ENCODE results near the gene C1S.
"Not testable (repeated sequence)": the region's sequence is repeated elsewhere in the genome, so short reads cannot be mapped to it uniquely, and the experiment has no call there.

The C1S gene

GRCh38 chr12:7045913-7046312 is 14.6 kb upstream of the C1S start:
- ChIA-PET CTCF (no interaction called here), POLR2A (no interaction called here)
- no peak for TF ChIP-seq BCL6B (tag by site-specific recombination; IDR thresholded peaks at IDR 0.05)
- TF ChIP-seq ZNF692 (tag by site-specific recombination; IDR thresholded peaks at IDR 0.05), result no peak
- TF ChIP-seq ZEB2 (tag by site-specific recombination; IDR thresholded peaks at IDR 0.05), result no peak
- no peak for TF ChIP-seq ZSCAN5A (tag by site-specific recombination; IDR thresholded peaks at IDR 0.05)
- no peak for TF ChIP-seq ZNF366 (tag by site-specific recombination; conservative IDR thresholded peaks at IDR 0.05)
- no peak for TF ChIP-seq ZNF350 (tag by site-specific recombination; IDR thresholded peaks at IDR 0.05)
- TF ChIP-seq ZNF311 (tag by site-specific recombination; IDR thresholded peaks at IDR 0.05; ENCODE audit: borderline replicate concordance), result no peak
- TF ChIP-seq WT1 (tag by site-specific recombination; IDR thresholded peaks at IDR 0.05), result no peak
- TF ChIP-seq ZBTB11 (tag by site-specific recombination; conservative IDR thresholded peaks at IDR 0.05; ENCODE audit: low read depth), result no peak
- TF ChIP-seq SP7 (tag by site-specific recombination; IDR thresholded peaks at IDR 0.05), result no peak
- no peak for TF ChIP-seq HOXC10 (CRISPR knock-in tag; IDR thresholded peaks at IDR 0.05)
- TF ChIP-seq ZNF132 (tag by site-specific recombination; IDR thresholded peaks at IDR 0.05; ENCODE audit: borderline replicate concordance), result no peak
- Histone ChIP-seq H3K27ac (ENCODE audit: extremely low read depth, low read depth, low read length) (no peak overlapping the region), H3K4me1 (ENCODE audit: control insufficient read depth, insufficient read depth, low read length) (0 out of 2 replicates have a peak, but pooled peaks cover 3% of the 10 kb centered on the region), H3K4me3 (ENCODE audit: low read depth, low read length) (no peak overlapping the region), H3K36me3 (ENCODE audit: control insufficient read depth in 2 of 2, insufficient read depth in 1 of 2, low read length in 2 of 2) (no peaks in the 10 kb centered on the region), H3K9me3 (ENCODE audit: control insufficient read depth, insufficient read depth, low read depth, low read length) (no peaks in the 10 kb centered on the region)

GRCh38 chr12:7046383-7047105 is 14.0 kb upstream of the C1S start:
- ChIA-PET CTCF (no interaction called here), POLR2A (no interaction called here)
- Histone ChIP-seq H3K4me1 (ENCODE audit: control insufficient read depth, insufficient read depth, low read length) (0 out of 2 replicates have a peak, but pooled peaks cover 3% of the 10 kb centered on the region), H3K36me3 (ENCODE audit: control insufficient read depth in 2 of 2, insufficient read depth in 1 of 2, low read length in 2 of 2) (no peaks in the 10 kb centered on the region), H3K9me3 (ENCODE audit: control insufficient read depth, insufficient read depth, low read depth, low read length) (no peaks in the 10 kb centered on the region), H3K4me3 (ENCODE audit: low read depth, low read length) (no peak overlapping the region), H3K27ac (ENCODE audit: extremely low read depth, low read depth, low read length) (no peak overlapping the region)
- no peak for TF ChIP-seq ZNF341 (tag by site-specific recombination; IDR thresholded peaks at IDR 0.05; ENCODE audit: low read depth)

GRCh38 chr12:7047306-7047705 is 13.2 kb upstream of the C1S start:
- H3K4me3 ChIP-seq (ENCODE audit: low read depth, low read length), result no peak overlapping the region
- CTCF ChIA-PET, result no interaction called here
- H3K9me3 ChIP-seq (ENCODE audit: control insufficient read depth, insufficient read depth, low read depth, low read length), result no peaks in the 10 kb centered on the region
- H3K36me3 ChIP-seq (ENCODE audit: control insufficient read depth in 2 of 2, insufficient read depth in 1 of 2, low read length in 2 of 2), result no peaks in the 10 kb centered on the region
- no peak for TF ChIP-seq ZBTB26 (tag by site-specific recombination; optimal IDR thresholded peaks at IDR 0.05)
- TF ChIP-seq BCL6B (tag by site-specific recombination; IDR thresholded peaks at IDR 0.05), result peak; percentile 51; the same call in 1 of the 2 replicates
- POLR2A ChIA-PET, result no interaction called here
- no peak overlapping the region for H3K27ac ChIP-seq (ENCODE audit: extremely low read depth, low read depth, low read length)
- H3K4me1 ChIP-seq (ENCODE audit: control insufficient read depth, insufficient read depth, low read length), result 0 out of 2 replicates have a peak, but pooled peaks cover 3% of the 10 kb centered on the region

GRCh38 chr12:7049445-7049951 is 11.0 kb upstream of the C1S start:
- CTCF ChIA-PET, result interaction anchor here (0.7 to 1.1 kb wide), 3 partner anchors 43 to 125 kb away, joined by 3 to 4 read pairs (median 4); no protein-coding TSS in a partner anchor

More at GRCh38 chr12:7049445-7049951, 11.0 kb upstream of the C1S start:
- H3K4me1 ChIP-seq (ENCODE audit: control insufficient read depth, insufficient read depth, low read length); H3K27ac ChIP-seq (ENCODE audit: extremely low read depth, low read depth, low read length); H3K36me3 ChIP-seq (ENCODE audit: control insufficient read depth in 2 of 2, insufficient read depth in 1 of 2, low read length in 2 of 2); H3K4me3 ChIP-seq (ENCODE audit: low read depth, low read length); H3K9me3 ChIP-seq (ENCODE audit: control insufficient read depth, insufficient read depth, low read depth, low read length); POLR2A ChIA-PET: not testable (repeated sequence)

Data from HEK293 (cell line).